SJCRH30 (cell line): Measurements from ENCODE around the gene KCNK7. TPM values are rescaled to one million over a fixed set of nuclear protein-coding genes. Genes with fewer than 3 reads are reported as not detected.

Source experiments
- DNase-seq, 2 experiments: peaks; one replicate each; pipeline ENCODE4 v3.0.0-alpha.2; 2015 to 2020
- H3K27ac ChIP-seq: fragments of 250-450 bp; sonication (Bioruptor Pico); 2 replicates; pipeline ENCODE4 v1.5.1; 2020; ENCODE audit warnings: mild to moderate bottlenecking, moderate library complexity
- H3K27me3 ChIP-seq: fragments of 250-450 bp; sonication (Bioruptor Pico); 2 replicates; pipeline ENCODE4 v1.5.1; 2020; ENCODE audit warnings: mild to moderate bottlenecking, moderate library complexity
- H3K36me3 ChIP-seq: fragments of 250-450 bp; sonication (Bioruptor Pico); 2 replicates; pipeline ENCODE4 v1.5.1; 2020; ENCODE audit warnings: mild to moderate bottlenecking, moderate library complexity
- H3K4me1 ChIP-seq: fragments of 250-450 bp; sonication (Bioruptor Pico); 2 replicates; pipeline ENCODE4 v1.5.1; 2020; ENCODE audit warnings: mild to moderate bottlenecking, moderate library complexity
- H3K4me3 ChIP-seq: fragments of 250-450 bp; sonication (Bioruptor Pico); 2 replicates; pipeline ENCODE4 v1.5.1; 2020; ENCODE audit warnings: mild to moderate bottlenecking, moderate library complexity
- H3K9me3 ChIP-seq: fragments of 250-450 bp; sonication (Bioruptor Pico); replicated peaks from 2 replicates; pipeline ENCODE4 v1.5.1; 2020; ENCODE audit warnings: mild to moderate bottlenecking, moderate library complexity
- total RNA-seq: library from RNA; depleted of rRNA; stranded (reverse); fragments of >200 nt; shearing (Covaris generic); gene quantifications from 2 replicates; pipeline ENCODE4 v1.2.3, GENCODE V29; 2014

Gene KCNK7
- total RNA-seq, 1 experiment from 2014 or later, result 0.28 TPM

DNA sequence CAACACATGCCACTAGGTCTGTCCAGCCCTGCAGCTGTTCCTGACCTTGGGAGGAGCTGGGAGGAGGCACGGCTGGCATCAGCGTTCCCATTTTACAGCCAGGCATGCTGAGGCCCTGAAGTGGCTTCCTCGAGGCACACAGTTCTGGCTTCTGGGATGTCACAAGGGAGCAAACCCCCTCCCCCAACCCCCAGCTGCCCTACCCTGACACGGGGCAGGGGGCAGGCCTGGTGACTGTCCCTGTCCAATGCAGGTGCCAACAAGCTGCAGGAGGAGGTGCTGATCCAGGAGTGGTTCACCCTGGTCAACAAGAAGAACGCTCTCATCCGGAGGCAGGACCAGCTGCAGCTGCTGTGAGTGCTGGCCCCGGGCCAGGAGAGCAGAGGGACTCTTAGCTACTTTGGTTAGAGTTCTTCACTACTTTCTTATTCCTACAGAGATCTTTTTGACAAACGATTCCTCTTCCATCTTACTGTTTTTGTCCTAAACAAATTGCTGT lies 5.3 kb downstream of the KCNK7 start:
- H3K27ac ChIP-seq, result no peak overlapping the region
- no peaks in the 10 kb centered on the region for H3K9me3 ChIP-seq
- H3K27me3 ChIP-seq, result no peaks in the 10 kb centered on the region
- H3K4me3 ChIP-seq, result no peak overlapping the region
- peaks cover 2% of the 10 kb centered on the region; the same call in 1 of the 2 replicates for H3K4me1 ChIP-seq
- DNase-seq, result peak; percentile 80 to 83
- H3K36me3 ChIP-seq, result no peaks in the 10 kb centered on the region

GRCh38 chr11:65589444-65590239 lies 6.0 kb downstream of the KCNK7 start:
- no peak overlapping the region for H3K27ac ChIP-seq
- H3K9me3 ChIP-seq, result no peaks in the 10 kb centered on the region
- no peak overlapping the region for H3K4me3 ChIP-seq
- H3K27me3 ChIP-seq, result no peaks in the 10 kb centered on the region
- no peak for DNase-seq
- peaks cover 2% of the 10 kb centered on the region; the same call in 1 of the 2 replicates for H3K4me1 ChIP-seq
- no peaks in the 10 kb centered on the region for H3K36me3 ChIP-seq

- no peaks in the 10 kb centered on the region for H3K9me3 ChIP-seq
- no peaks in the 10 kb centered on the region for H3K36me3 ChIP-seq
- DNase-seq, result peak; percentile 50 to 66
- H3K27me3 ChIP-seq, result no peaks in the 10 kb centered on the region
- H3K4me3 ChIP-seq, result no peak overlapping the region
- H3K27ac ChIP-seq, result no peak overlapping the region
- H3K4me1 ChIP-seq, result peaks cover 2% of the 10 kb centered on the region; the same call in 1 of the 2 replicates
Measured at GRCh38 chr11:65588199-65589054, 7.2 kb downstream of the KCNK7 start.

- no peaks in the 10 kb centered on the region for H3K27me3 ChIP-seq
- peaks cover 2% of the 10 kb centered on the region; the same call in 1 of the 2 replicates for H3K4me1 ChIP-seq
- no peaks in the 10 kb centered on the region for H3K9me3 ChIP-seq
- H3K27ac ChIP-seq, result no peak overlapping the region
- H3K36me3 ChIP-seq, result no peaks in the 10 kb centered on the region
- peak; percentile 56 to 71 for DNase-seq
- H3K4me3 ChIP-seq, result no peak overlapping the region
Measured at GRCh38 chr11:65586676-65587075, 8.9 kb downstream of the KCNK7 start.

DNA sequence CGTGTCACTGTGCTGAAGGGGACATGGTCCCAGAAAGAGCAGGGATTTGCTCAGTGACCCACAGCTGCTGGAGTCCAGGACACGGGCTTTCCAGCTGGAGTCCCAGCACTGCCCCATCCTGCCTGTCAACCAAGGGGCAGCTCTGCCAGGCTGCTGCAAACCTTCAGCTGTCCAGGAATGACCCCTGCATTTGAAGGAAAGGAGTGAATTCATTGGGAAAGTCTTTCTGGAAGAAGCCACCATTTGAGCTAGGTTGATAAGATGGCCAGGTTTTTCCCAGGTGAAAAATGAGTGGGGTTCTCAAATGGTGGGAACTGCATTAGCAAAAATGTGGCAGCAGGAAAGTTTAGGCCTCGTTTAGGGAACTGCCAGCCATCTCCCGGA lies 9.4 kb downstream of the KCNK7 start:
- Histone ChIP-seq H3K4me3 (no peak overlapping the region), H3K4me1 (peaks cover 2% of the 10 kb centered on the region; the same call in 1 of the 2 replicates), H3K9me3 (no peaks in the 10 kb centered on the region), H3K27me3 (no peaks in the 10 kb centered on the region), H3K36me3 (no peaks in the 10 kb centered on the region), H3K27ac (no peak overlapping the region)
- no peak for DNase-seq

GRCh38 chr11:65585396-65586246 lies 10.0 kb downstream of the KCNK7 start:
- no peaks in the 10 kb centered on the region for H3K27me3 ChIP-seq
- H3K4me1 ChIP-seq, result peaks cover 2% of the 10 kb centered on the region; the same call in 1 of the 2 replicates
- H3K4me3 ChIP-seq, result no peak overlapping the region
- no peak for DNase-seq
- H3K27ac ChIP-seq, result no peak overlapping the region
- no peaks in the 10 kb centered on the region for H3K36me3 ChIP-seq
- no peaks in the 10 kb centered on the region for H3K9me3 ChIP-seq

- Histone ChIP-seq H3K4me1 (peaks cover 2% of the 10 kb centered on the region; the same call in 1 of the 2 replicates), H3K36me3 (no peaks in the 10 kb centered on the region), H3K9me3 (no peaks in the 10 kb centered on the region), H3K27ac (no peak overlapping the region), H3K27me3 (no peaks in the 10 kb centered on the region), H3K4me3 (no peak overlapping the region)
- no peak for DNase-seq
Measured at GRCh38 chr11:65584723-65585171, 10.9 kb downstream of the KCNK7 start.

- Histone ChIP-seq H3K9me3 (no peaks in the 10 kb centered on the region), H3K27ac (no peak overlapping the region), H3K4me3 (no peak overlapping the region), H3K27me3 (no peaks in the 10 kb centered on the region), H3K4me1 (peaks cover 2% of the 10 kb centered on the region; the same call in 1 of the 2 replicates), H3K36me3 (no peaks in the 10 kb centered on the region)
- no peak for DNase-seq
Measured at GRCh38 chr11:65584106-65584505, 11.5 kb downstream of the KCNK7 start.

DNA sequence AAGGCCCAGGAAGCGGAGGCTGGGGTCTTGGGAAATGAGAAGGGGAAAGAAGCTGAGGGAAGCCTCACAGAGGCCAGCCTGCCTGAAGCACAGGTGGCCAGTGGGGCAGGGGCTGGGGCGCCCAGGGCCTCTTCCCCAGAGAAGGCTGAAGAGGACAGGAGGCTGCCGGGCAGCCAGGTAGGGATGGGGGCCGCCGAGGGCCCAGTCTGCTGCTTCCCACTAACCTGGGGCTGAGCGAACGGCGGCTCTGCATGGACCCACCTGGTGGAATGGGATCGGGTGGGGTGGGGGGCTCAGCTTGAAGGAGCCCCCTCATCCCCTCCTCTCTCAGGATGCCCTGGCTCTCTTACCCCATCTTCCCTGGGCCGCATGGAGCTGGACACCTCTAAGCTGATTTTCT lies 12.0 kb downstream of the KCNK7 start:
- H3K27ac ChIP-seq, result no peak overlapping the region
- no peaks in the 10 kb centered on the region for H3K9me3 ChIP-seq
- no peaks in the 10 kb centered on the region for H3K27me3 ChIP-seq
- no peak overlapping the region for H3K4me3 ChIP-seq
- peaks cover 2% of the 10 kb centered on the region; the same call in 1 of the 2 replicates for H3K4me1 ChIP-seq
- no peak for DNase-seq
- no peaks in the 10 kb centered on the region for H3K36me3 ChIP-seq

DNA sequence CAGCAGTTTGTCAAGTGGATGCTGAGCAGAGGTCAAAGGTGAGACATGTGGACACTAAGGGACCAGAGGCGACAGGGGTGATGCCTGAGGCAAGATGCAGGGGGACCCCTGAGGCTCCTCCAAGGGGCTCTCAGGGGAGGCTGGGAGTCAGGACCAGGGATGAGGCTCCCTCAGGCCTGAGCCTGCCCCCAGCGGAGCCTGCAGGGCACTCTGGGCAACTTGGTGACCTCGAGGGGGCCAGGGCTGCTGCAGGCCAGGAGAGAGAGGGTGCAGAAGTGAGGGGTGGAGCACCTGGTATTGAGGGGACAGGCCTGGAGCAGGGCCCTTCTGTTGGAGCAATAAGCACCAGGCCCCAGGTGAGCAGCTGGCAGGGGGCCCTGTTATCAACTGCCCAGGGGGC lies 13.7 kb downstream of the KCNK7 start:
- DNase-seq, result no peak
- Histone ChIP-seq H3K4me1 (peaks cover 10% of the 10 kb centered on the region), H3K27ac (no peak overlapping the region), H3K36me3 (no peaks in the 10 kb centered on the region), H3K9me3 (no peaks in the 10 kb centered on the region), H3K27me3 (no peaks in the 10 kb centered on the region), H3K4me3 (no peak overlapping the region)

GRCh38 chr11:65580756-65581155 lies 14.8 kb downstream of the KCNK7 start:
- H3K27me3 ChIP-seq, result no peaks in the 10 kb centered on the region
- no peaks in the 10 kb centered on the region for H3K36me3 ChIP-seq
- H3K9me3 ChIP-seq, result no peaks in the 10 kb centered on the region
- no peak overlapping the region for H3K4me3 ChIP-seq
- H3K4me1 ChIP-seq, result peaks cover 16% of the 10 kb centered on the region
- H3K27ac ChIP-seq, result no peak overlapping the region
- DNase-seq, result no peak

DNA sequence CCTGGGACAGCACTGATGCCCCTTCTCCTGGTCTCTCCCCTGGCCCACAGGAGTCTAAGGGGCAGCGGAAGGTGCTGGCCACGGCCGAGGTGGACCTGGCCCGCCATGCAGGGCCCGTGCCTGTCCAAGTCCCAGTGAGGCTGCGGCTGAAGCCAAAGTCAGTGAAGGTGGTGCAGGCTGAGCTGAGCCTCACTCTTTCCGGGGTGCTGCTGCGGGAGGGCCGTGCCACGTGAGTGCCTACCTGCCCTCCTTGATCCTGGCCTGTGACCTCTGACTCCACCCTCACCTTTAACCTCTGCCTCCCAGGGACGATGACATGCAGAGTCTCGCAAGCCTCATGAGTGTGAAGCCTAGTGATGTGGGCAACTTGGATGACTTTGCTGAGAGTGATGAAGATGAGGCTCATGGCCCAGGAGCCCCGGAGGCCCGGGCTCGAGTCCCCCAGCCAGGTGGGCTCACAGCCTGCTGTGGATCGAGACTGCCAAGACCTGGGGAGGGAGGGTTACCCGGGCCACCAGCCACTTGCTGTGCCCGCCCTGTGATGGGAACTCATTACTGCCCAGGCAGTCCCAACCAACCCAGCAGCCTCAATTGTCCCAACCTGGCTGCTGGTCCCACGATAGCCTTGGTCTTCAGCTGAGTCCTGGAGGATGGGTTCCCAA lies 15.4 kb downstream of the KCNK7 start:
- Histone ChIP-seq H3K27ac (no peak overlapping the region), H3K9me3 (no peaks in the 10 kb centered on the region), H3K36me3 (no peaks in the 10 kb centered on the region), H3K4me3 (no peak overlapping the region), H3K27me3 (no peaks in the 10 kb centered on the region), H3K4me1 (peaks cover 19% of the 10 kb centered on the region)
- DNase-seq, result no peak

DNA sequence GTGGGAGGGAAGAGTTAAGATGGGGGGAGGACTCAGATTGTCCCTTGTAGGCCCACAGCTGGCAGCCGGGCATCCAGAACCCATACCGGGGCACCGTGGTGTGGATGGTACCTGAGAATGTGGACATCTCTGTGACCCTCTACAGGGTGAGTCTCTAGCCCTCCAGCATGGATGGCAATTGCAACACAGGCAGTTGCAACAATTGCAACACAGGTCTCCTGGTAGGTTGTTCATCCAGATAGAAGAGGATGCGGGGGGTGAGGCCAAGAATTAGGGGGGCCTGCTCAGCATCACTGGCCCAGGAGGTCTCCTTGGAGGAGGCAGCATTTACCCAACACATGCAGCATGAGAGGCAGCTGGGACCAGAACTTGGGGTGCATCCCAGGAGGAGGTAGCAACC lies 16.3 kb downstream of the KCNK7 start:
- Histone ChIP-seq H3K27me3 (no peaks in the 10 kb centered on the region), H3K4me1 (peaks cover 23% of the 10 kb centered on the region), H3K9me3 (no peaks in the 10 kb centered on the region), H3K4me3 (no peak overlapping the region), H3K27ac (no peak overlapping the region), H3K36me3 (no peaks in the 10 kb centered on the region)
- DNase-seq, result no peak

DNA sequence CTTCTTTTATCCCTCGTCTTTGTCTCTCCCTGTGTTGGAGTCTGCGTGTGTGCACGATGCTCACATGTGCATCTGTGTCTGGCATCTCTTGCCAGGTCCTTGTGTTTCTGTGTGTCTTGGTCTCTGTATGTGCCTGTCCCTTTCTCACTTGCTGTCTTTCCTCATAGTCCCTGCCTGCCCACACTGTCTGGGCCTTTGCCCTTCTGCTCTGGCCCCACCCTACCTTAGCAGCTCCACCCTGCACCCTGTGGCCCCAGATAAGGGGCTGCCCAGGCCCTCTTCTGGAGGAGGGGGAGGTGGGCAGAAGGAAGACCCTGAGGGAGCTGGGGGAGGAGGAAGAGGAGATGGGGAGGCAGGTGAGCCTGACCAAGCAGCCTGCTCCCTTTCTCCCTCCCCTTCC lies 16.9 kb downstream of the KCNK7 start:
- Histone ChIP-seq H3K9me3 (no peaks in the 10 kb centered on the region), H3K4me1 (peaks cover 25% of the 10 kb centered on the region), H3K4me3 (no peak overlapping the region), H3K36me3 (no peaks in the 10 kb centered on the region), H3K27ac (no peak overlapping the region), H3K27me3 (no peaks in the 10 kb centered on the region)
- no peak for DNase-seq
